ENCODE results near the gene DMD. TPM values are rescaled to one million over a fixed set of nuclear protein-coding genes. Genes with fewer than 3 reads are reported as not detected.

Gene DMD
- total RNA-seq, 5 donors from 2014 or later (not counting 1 experiment from before 2014, with no cell fraction given) = 0.73 to 1.6 (median 0.88) TPM; not detected in 1

- ChIA-PET CTCF (no interaction called here), POLR2A (no interaction called here)
- no peak overlapping the region for H3K4me3 Mint-ChIP-seq
Observed at GRCh38 chrX:31168551-31168950, 2042.8 kb downstream of the DMD start.

GRCh38 chrX:31166832-31167231, 2044.5 kb downstream of the DMD start:
- no peaks in the 10 kb centered on the region for H3K9me3 ChIP-seq
- WGBS (ENCODE audit: insufficient coverage) = no CpG with 5 or more reads among the region's 5 CpGs
- Mint-ChIP-seq H3K4me1 (no peaks in the 10 kb centered on the region), H3K27me3 (peaks cover 2 to 10% of the 10 kb centered on the region in 2 donors), H3K4me3 (no peak overlapping the region), H3K27ac (no peak overlapping the region), H3K9me3 (peaks cover 0 to 9% (median 0%) of the 10 kb centered on the region in 3 donors), H3K36me3 (no peaks in the 10 kb centered on the region)
- H3K4me1 ChIP-seq (ENCODE audit: control insufficient read depth in 1 of 2, extremely low read depth in 1 of 2, insufficient read depth in 2 of 2, low read length in 2 of 2) = no peaks in the 10 kb centered on the region
- H3K4me3 ChIP-seq (ENCODE audit: control insufficient read depth in 1 of 2, extremely low read depth in 1 of 2, low read length in 1 of 2) = no peak overlapping the region
- ATAC-seq (replicated peaks in 1 of 4) (no peak), DNase-seq (no peak)
- CTCF ChIA-PET = no interaction called here
- POLR2A ChIA-PET = no interaction called here
- no peaks in the 10 kb centered on the region for H3K36me3 ChIP-seq (ENCODE audit: control insufficient read depth in 2 of 2, extremely low read depth in 1 of 2, insufficient read depth in 1 of 2, low read length in 1 of 2)
- H3K27ac ChIP-seq (ENCODE audit: low read length) = no peak overlapping the region
- H3K27me3 ChIP-seq (replicated peaks in 1 of 2; ENCODE audit: control insufficient read depth in 2 of 2, extremely low read depth in 1 of 2, insufficient read depth in 2 of 2, low read length in 1 of 2) = no peaks in the 10 kb centered on the region

More at GRCh38 chrX:31168551-31168950, 2042.8 kb downstream of the DMD start:
- WGBS (ENCODE audit: insufficient coverage) = no CpG with 5 or more reads among the region's 2 CpGs
- no peaks in the 10 kb centered on the region for H3K36me3 Mint-ChIP-seq
- ATAC-seq (replicated peaks in 1 of 4) = no peak
- H3K27ac Mint-ChIP-seq = no peak overlapping the region
- Histone ChIP-seq H3K27ac (ENCODE audit: low read length) (no peak overlapping the region), H3K9me3 (no peaks in the 10 kb centered on the region), H3K36me3 (ENCODE audit: control insufficient read depth in 2 of 2, extremely low read depth in 1 of 2, insufficient read depth in 1 of 2, low read length in 1 of 2) (no peaks in the 10 kb centered on the region), H3K27me3 (replicated peaks in 1 of 2; ENCODE audit: control insufficient read depth in 2 of 2, extremely low read depth in 1 of 2, insufficient read depth in 2 of 2, low read length in 1 of 2) (no peaks in the 10 kb centered on the region), H3K4me3 (ENCODE audit: control insufficient read depth in 1 of 2, extremely low read depth in 1 of 2, low read length in 1 of 2) (no peak overlapping the region), H3K4me1 (ENCODE audit: control insufficient read depth in 1 of 2, extremely low read depth in 1 of 2, insufficient read depth in 2 of 2, low read length in 2 of 2) (no peaks in the 10 kb centered on the region)
- no peak for DNase-seq
- H3K9me3 Mint-ChIP-seq = peaks cover 0 to 5% (median 0%) of the 10 kb centered on the region in 3 donors
- H3K27me3 Mint-ChIP-seq = peaks cover 2 to 14% of the 10 kb centered on the region in 2 donors
- H3K4me1 Mint-ChIP-seq = no peaks in the 10 kb centered on the region

GRCh38 chrX:31166416-31166815, 2044.9 kb downstream of the DMD start:
- no CpG with 5 or more reads among the region's 5 CpGs for WGBS (ENCODE audit: insufficient coverage)
- peaks cover 2 to 6% of the 10 kb centered on the region in 2 donors for H3K27me3 Mint-ChIP-seq
- ATAC-seq (replicated peaks in 1 of 4) = no peak
- H3K9me3 Mint-ChIP-seq = peaks cover 0 to 5% (median 0%) of the 10 kb centered on the region in 3 donors
- Histone ChIP-seq H3K27ac (ENCODE audit: low read length) (no peak overlapping the region), H3K9me3 (no peaks in the 10 kb centered on the region), H3K4me1 (ENCODE audit: control insufficient read depth in 1 of 2, extremely low read depth in 1 of 2, insufficient read depth in 2 of 2, low read length in 2 of 2) (no peaks in the 10 kb centered on the region), H3K27me3 (replicated peaks in 1 of 2; ENCODE audit: control insufficient read depth in 2 of 2, extremely low read depth in 1 of 2, insufficient read depth in 2 of 2, low read length in 1 of 2) (no peaks in the 10 kb centered on the region), H3K36me3 (ENCODE audit: control insufficient read depth in 2 of 2, extremely low read depth in 1 of 2, insufficient read depth in 1 of 2, low read length in 1 of 2) (no peaks in the 10 kb centered on the region), H3K4me3 (ENCODE audit: control insufficient read depth in 1 of 2, extremely low read depth in 1 of 2, low read length in 1 of 2) (no peak overlapping the region)
- H3K4me3 Mint-ChIP-seq = no peak overlapping the region
- DNase-seq = no peak
- CTCF ChIA-PET = no interaction called here
- H3K4me1 Mint-ChIP-seq = no peaks in the 10 kb centered on the region
- H3K36me3 Mint-ChIP-seq = no peaks in the 10 kb centered on the region
- POLR2A ChIA-PET = no interaction called here
- no peak overlapping the region for H3K27ac Mint-ChIP-seq

GRCh38 chrX:31165241-31166035, 2045.9 kb downstream of the DMD start:
- POLR2A ChIA-PET = no interaction called here
- no CpG with 5 or more reads among the region's 5 CpGs for WGBS (ENCODE audit: insufficient coverage)
- no peaks in the 10 kb centered on the region for H3K27me3 ChIP-seq (replicated peaks in 1 of 2; ENCODE audit: control insufficient read depth in 2 of 2, extremely low read depth in 1 of 2, insufficient read depth in 2 of 2, low read length in 1 of 2)

GRCh38 chrX:31154946-31155345, 2056.4 kb downstream of the DMD start:
- WGBS (ENCODE audit: insufficient coverage) = no CpG with 5 or more reads among the region's 2 CpGs
- ChIA-PET CTCF (no interaction called here), POLR2A (no interaction called here)
- H3K4me1 Mint-ChIP-seq = no peaks in the 10 kb centered on the region
- Histone ChIP-seq H3K4me1 (ENCODE audit: control insufficient read depth in 1 of 2, extremely low read depth in 1 of 2, insufficient read depth in 2 of 2, low read length in 2 of 2) (no peaks in the 10 kb centered on the region), H3K4me3 (ENCODE audit: control insufficient read depth in 1 of 2, extremely low read depth in 1 of 2, low read length in 1 of 2) (no peak overlapping the region), H3K27me3 (replicated peaks in 1 of 2; ENCODE audit: control insufficient read depth in 2 of 2, extremely low read depth in 1 of 2, insufficient read depth in 2 of 2, low read length in 1 of 2) (no peaks in the 10 kb centered on the region), H3K36me3 (ENCODE audit: control insufficient read depth in 2 of 2, extremely low read depth in 1 of 2, insufficient read depth in 1 of 2, low read length in 1 of 2) (no peaks in the 10 kb centered on the region), H3K27ac (ENCODE audit: low read length) (no peak overlapping the region), H3K9me3 (no peaks in the 10 kb centered on the region)
- DNase-seq = no peak
- H3K4me3 Mint-ChIP-seq = no peak overlapping the region
- peaks cover 0 to 3% of the 10 kb centered on the region in 2 donors for H3K27me3 Mint-ChIP-seq
- H3K36me3 Mint-ChIP-seq = no peaks in the 10 kb centered on the region
- no peak overlapping the region for H3K27ac Mint-ChIP-seq
- ATAC-seq (replicated peaks in 1 of 4) = no peak
- no peaks in the 10 kb centered on the region for H3K9me3 Mint-ChIP-seq

More at GRCh38 chrX:31165241-31166035, 2045.9 kb downstream of the DMD start:
- H3K27ac ChIP-seq (ENCODE audit: low read length) = no peak overlapping the region
- H3K4me1 ChIP-seq (ENCODE audit: control insufficient read depth in 1 of 2, extremely low read depth in 1 of 2, insufficient read depth in 2 of 2, low read length in 2 of 2) = no peaks in the 10 kb centered on the region
- H3K4me3 ChIP-seq (ENCODE audit: control insufficient read depth in 1 of 2, extremely low read depth in 1 of 2, low read length in 1 of 2) = no peak overlapping the region
- H3K9me3 Mint-ChIP-seq = peaks cover 0 to 5% (median 0%) of the 10 kb centered on the region in 3 donors
- H3K4me3 Mint-ChIP-seq = no peak overlapping the region
- peaks cover 2 to 6% of the 10 kb centered on the region in 2 donors for H3K27me3 Mint-ChIP-seq
- H3K36me3 Mint-ChIP-seq = no peaks in the 10 kb centered on the region
- H3K27ac Mint-ChIP-seq = no peak overlapping the region
- ATAC-seq (replicated peaks in 1 of 4) (no peak), DNase-seq (no peak)
- H3K4me1 Mint-ChIP-seq = no peaks in the 10 kb centered on the region
- H3K9me3 ChIP-seq = no peaks in the 10 kb centered on the region
- CTCF ChIA-PET = no interaction called here
- no peaks in the 10 kb centered on the region for H3K36me3 ChIP-seq (ENCODE audit: control insufficient read depth in 2 of 2, extremely low read depth in 1 of 2, insufficient read depth in 1 of 2, low read length in 1 of 2)

GRCh38 chrX:31153475-31154047, 2057.8 kb downstream of the DMD start:
- Histone ChIP-seq H3K4me3 (ENCODE audit: control insufficient read depth in 1 of 2, extremely low read depth in 1 of 2, low read length in 1 of 2) (no peak overlapping the region), H3K9me3 (no peaks in the 10 kb centered on the region), H3K27ac (ENCODE audit: low read length) (no peak overlapping the region), H3K36me3 (ENCODE audit: control insufficient read depth in 2 of 2, extremely low read depth in 1 of 2, insufficient read depth in 1 of 2, low read length in 1 of 2) (no peaks in the 10 kb centered on the region), H3K27me3 (replicated peaks in 1 of 2; ENCODE audit: control insufficient read depth in 2 of 2, extremely low read depth in 1 of 2, insufficient read depth in 2 of 2, low read length in 1 of 2) (no peaks in the 10 kb centered on the region), H3K4me1 (ENCODE audit: control insufficient read depth in 1 of 2, extremely low read depth in 1 of 2, insufficient read depth in 2 of 2, low read length in 2 of 2) (no peaks in the 10 kb centered on the region)
- Mint-ChIP-seq H3K4me3 (no peak overlapping the region), H3K4me1 (no peaks in the 10 kb centered on the region), H3K27me3 (peaks cover 0 to 3% of the 10 kb centered on the region in 2 donors), H3K27ac (no peak overlapping the region), H3K36me3 (no peaks in the 10 kb centered on the region), H3K9me3 (no peaks in the 10 kb centered on the region)
- DNase-seq (no peak), ATAC-seq (replicated peaks in 1 of 4) (no peak)
- WGBS (ENCODE audit: insufficient coverage) = no CpG with 5 or more reads among the region's 1 CpG
- CTCF ChIA-PET = interaction anchor here in 1 of 2 donors (0.6 kb wide), 1 partner anchor 15 kb away, joined by 6 read pairs; no protein-coding TSS in a partner anchor
- POLR2A ChIA-PET = no interaction called here
